Inferior parietal cortex (tissue), 1 donor: ENCODE data around the gene ETFRF1.

Source experiments
- DNase-seq: peaks from one replicate; pipeline ENCODE4 v3.0.0-alpha.2; 2016; ENCODE audit errors: extremely low spot score

Gene ETFRF1

DNA sequence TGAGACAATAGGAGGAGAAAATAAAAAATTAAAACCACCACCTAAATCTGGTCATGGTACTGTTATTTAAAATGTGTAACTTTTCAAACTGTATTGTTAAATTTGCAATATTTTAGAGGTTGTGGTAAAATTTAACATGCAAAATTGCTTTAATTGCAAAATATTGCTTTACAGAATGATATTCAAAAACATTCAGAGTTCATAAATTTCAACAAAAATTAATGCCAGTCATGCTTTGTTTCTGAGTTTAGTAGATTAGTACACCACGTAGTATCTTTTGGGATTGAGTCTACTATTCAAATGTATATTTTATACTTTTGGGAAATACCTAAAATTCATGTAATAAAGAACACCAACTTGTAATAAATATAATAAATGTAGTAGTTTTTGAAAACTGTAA, 18.3 kb downstream of the ETFRF1 start:
- no peak for DNase-seq

DNA sequence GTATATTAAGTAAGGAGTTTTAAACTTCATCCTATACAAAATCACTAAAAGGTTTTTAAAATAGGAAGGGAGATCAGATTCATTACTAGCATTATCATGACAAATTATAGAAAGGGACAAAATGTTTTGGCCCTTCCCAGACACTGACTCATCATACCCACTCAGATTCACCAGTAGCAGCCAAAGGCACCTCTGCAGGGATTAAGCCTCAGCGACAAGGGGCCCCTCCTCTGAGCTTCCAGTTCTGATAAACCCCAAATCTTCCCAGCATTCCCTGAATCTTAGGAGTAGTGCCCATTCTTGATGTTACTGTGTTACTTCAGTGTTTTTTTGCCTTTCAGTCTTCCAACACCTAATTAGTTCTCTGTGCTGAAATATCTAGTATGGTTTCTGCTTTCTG, 41.2 kb downstream of the ETFRF1 start:
- DNase-seq, result no peak

DNA sequence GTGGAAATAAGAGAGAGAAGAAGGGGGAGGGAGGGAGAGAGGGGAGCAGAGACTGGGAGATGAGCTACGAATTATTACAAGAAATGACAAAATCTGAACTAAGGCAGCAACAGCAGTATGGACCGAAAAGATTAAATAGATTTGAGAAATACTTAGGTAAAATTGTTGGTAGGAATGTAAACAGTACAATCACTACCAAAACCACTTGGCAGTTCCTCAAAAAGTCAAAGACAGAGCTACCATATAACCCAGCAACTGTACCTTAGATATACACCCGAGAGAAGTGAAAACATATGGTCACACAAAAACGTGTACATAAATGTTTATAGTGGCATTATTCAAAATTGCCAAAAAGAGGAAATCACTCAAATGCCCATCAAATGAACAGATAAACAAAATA, 41.6 kb downstream of the ETFRF1 start:
- DNase-seq, result no peak

DNA sequence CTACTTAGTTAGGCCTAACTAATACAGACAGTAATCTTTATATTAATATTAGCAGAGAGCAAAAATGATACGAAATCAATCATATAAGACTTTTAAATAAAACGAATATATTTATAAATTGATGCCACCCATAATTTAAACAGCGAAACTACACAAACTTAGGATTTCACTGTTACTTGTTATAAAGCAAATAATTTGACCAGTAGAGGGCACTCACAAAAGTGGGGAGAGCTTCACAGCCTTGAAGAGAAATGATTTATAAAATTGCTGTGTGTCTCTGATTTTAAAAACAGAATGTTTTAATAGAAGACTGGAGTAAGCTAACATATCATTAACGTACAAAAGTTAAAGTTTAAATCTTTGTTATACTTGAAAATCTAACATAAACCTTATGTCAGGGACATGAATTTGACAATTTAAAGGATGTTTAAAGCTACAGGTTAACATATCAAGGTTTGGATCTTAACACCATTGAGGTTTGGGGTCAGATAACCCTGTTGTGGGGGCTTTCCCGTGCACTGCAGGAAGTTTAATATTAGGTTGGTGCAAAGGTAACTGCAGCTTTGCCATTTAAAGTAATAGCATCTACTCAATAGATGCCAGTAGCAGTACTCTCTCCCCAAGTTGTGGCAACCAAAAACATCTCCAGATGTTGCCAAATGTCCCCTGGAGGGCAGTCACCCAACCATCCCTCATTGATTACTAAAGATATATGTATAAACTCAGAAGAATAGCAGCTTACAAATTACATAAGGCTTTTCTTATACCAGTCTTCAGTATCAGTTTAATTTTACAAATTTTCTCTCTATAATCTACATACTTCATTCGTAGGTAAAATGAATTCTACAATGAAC, 46.4 kb downstream of the ETFRF1 start:
- DNase-seq, result peak; percentile 76

DNA sequence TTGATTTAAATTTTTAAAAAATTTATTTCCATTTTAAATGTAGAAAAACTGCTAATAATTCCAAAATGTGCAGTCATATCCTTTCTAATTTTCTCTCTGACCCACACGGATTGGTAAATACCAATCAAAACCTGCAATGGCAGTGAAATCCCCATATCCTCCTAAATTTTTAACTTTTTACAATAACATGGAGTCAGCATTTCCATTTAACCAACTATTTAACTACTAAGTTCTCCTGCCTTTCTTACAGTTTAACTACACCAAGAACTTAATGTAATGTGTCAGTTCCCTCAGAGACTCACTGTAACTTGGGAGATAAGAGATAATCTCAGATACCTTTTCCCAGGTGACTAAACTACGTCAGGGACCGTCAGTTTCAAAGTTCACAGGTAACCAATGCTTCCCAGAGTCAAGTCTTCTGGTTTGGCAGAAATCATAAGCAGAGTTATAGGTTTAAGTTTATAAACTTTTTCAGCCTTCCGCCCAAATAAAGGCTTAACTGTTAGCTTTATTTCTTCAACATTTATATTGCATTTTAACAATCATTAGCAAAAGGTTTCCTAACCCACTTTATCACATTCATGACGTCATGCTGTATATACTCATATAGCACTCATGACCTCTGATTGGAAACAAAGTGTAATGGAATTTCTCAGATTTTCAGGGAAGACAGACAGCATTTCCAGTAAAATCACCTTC, 48.1 kb downstream of the ETFRF1 start:
- no peak for DNase-seq

DNA sequence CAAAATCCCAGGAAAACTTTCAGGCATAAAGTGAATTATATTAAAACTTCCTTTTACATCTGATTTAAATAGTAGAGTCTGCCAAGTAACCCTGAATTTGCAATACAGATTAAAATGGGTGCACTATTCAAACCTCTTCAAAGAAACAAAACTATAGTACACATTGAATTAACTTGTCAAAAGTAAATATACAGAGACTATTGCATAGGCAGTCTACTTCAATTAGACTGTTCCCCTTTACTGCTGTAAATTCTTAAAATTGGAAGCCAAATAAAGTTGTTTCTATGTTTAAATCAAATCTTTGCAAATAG, 48.6 kb downstream of the ETFRF1 start:
- no peak for DNase-seq

DNA sequence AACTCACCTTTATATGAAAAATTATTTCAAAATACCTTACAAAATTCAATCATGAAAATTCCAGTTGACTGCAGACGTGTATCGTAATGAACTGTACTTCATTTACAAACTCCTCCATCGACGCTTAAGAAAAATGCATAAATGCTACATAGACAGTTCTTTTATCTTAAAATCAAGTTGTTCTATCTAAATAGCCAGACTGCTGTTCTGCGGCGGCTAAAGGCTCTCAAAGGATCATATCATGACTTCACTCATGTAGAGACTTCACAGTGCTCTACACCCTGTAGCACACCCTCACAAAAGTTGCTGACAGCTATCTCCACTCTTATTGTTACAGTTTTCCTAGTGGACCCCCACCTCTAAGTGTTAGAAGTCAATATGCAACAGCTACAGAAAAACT, 50.5 kb downstream of the ETFRF1 start:
- no peak for DNase-seq

DNA sequence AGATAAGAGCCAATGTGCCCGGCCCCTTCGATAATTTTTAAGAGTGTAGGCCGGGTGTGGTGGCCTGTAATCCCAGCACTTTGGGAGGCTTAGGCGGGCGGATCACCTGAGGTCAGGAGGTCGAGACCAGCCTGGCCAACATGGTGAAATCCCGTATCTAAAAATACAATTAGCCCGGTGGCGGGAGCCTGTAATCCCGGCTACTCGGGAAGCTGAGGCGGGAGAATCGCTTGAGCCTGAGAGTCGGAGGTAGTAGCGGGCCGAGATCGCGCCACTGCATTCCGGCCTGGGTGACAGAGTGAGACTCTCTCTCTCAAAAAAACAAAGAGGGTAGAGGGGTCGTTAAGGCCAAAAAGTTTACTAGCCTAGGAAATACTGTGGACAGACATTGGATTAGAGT, 53.1 kb downstream of the ETFRF1 start:
- no peak for DNase-seq

DNA sequence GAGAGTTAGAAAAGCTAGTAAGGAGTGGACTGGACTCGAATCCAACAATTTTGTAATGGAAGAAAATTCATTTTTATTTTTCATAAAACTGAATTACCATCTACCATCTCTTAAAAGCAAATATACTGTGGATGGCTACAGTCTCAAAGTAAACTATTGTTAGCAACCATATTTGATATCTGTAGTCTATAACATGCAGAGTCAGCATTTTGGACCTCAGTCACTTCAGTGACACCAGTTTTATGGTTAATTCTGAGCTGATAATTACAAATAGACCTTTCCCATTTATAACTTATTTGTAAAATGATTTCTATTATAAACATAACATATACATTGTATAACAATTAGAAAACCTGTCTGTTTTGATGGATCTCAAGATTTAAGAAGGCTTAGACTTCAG, 53.7 kb downstream of the ETFRF1 start:
- DNase-seq, result no peak

DNA sequence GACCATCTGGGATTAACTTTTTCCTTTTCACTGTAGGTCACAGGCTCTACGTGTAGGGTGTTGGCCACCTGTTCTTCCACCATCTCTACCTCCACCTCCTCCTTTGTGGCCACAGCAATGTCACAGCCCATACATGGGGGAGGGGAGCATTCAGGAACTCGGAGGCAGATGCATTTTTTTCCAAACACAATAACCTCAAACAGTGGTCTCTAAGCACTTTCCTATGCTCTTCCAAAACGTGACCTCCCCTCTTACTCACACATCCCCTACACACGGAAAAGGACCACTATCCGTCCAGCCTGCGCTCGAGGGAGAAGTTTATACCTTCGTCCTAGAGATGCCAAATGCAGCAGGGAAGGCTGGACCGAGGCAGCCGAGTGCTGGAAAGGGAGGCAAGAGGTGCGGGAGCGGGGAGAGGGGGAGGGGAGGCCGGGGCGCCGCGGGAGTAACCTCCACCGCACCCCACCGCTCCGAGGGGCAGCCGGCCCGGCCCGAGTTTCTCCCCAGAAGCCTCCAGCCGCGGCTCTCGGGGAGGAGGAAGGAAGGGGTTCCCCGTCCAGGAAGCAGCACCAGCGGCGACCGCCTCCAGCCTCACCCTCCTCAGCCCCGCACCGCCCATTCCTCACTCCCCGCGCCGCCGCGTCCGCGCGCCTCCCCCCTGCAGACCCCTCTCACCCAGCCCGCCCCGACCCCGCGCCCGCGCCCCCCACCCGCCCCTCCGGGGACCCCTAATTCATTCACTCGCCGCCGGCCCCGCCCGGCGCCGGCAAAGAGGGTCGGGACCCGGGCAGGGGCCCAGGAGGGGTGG, 55.1 kb downstream of the ETFRF1 start:
- DNase-seq, result no peak

DNA sequence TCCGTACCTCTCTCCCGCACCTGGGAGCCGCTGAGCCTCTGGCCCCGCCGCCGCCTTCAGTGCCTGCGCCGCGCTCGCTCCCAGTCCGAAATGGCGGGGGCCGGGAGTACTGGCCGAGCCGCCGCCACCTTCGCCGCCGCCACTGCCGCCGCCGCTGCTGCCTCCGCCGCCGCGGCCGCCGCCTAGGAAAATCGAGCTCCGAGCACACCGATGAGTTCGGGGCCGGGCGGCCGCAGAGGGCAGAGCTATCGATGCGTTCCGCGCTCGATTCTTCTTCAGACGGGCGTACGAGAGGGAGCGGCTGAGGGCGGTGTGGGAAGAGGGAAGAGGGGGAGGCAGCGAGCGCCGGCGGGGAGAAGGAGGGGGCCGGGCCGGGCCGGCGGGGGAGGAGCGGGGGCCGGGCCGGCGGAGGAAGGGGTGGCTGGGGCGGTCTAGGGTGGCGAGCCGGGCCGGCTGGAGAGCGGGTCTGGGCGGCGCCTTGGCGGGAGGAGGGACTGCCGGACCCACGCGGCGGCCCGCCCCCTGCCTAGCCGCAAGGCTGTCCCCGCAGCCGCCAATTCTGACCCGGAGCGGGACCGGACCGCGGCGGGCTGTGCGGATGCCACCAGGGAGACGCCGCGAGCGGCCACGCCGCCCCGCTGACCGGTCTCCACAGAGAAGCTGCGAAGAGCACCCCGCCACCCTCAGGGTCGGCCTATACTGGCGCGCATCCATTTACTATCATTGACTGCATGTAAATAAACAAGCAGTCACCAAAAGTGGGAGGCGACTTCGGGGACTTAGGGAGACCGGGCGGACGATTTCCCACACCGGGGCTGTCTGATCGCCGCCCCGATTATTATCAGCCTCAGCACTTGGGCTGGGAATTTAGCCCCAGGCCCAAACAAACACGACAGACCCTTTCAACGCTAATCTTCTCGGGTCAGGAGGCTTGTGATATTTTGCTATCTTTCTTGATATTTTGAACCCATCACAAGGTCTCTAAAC, 56.0 kb downstream of the ETFRF1 start, which contains the start of gene KRAS:
KRAS (minus strand) TSS at position 186 of the 987 bp plus-strand sequence.
- DNase-seq, result peak; percentile 92

DNA sequence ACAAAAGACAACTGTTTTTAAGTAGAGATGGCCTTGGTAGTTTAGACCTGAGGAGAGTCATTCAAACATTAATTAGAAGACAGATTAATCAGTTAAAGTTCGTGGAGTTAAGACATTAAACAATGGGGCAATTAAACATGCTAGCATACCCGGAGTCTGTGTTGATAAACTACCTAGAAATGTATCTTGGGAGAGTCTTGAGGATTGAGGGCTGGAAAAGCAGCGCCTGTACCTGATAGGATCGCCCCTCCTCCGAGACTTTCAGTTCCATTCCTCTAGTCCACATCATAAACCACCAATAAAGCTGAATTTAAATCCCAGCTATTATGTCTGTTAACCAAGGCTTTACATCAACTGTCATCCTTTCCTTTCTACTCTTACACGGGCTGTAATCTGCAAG, 56.7 kb downstream of the ETFRF1 start:
- no peak for DNase-seq

DNA sequence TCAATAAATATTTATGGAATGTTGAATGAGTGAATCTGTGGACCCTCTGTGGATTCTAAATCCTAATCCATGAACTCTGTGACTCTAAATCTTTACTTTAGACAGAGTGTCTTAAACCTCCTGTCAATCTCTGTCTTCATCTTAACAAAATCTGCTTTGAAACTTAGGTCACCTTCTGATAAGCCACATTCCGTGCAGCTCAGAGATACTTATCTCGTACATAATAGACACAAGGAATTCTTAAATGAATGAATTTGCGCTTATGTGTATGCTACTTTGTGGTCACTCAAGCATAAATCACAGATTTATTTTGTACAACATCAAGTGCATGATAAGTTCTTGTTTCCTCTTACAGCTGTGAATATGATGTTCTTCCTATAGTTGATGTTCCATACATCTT, 57.9 kb downstream of the ETFRF1 start:
- DNase-seq, result no peak

DNA sequence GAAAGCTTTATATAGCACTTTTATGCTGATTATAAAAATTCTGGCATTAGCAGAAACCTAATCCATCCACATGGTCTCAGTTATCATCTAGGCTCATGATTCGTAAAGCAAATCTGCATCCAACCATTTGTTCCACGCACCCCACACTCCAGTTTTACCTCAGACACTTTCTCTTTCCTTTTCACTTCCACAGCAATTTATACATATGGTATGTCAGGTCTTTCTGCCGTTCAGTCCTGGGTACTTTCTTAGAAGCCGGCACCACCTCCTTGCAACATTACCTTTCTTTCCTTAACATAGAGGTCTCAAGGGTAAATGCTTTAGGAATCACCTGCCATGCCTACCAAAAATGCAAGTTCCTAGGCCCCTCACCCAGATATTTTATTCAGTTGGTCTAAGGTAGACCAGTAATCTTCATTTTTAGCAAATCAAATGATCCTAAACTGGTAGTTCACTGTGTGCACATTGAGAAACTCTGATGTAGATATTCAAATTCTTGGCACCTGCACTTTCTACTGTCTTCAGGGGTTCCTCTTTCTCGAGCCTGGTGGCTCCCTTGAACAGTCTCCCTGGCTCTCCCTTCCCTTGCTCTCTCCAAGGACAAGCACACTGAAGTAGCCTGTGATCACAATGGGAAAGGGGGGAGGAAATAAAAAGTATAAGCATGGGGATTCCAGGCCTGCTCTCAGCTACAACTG, 58.5 kb downstream of the ETFRF1 start:
- no peak for DNase-seq

DNA sequence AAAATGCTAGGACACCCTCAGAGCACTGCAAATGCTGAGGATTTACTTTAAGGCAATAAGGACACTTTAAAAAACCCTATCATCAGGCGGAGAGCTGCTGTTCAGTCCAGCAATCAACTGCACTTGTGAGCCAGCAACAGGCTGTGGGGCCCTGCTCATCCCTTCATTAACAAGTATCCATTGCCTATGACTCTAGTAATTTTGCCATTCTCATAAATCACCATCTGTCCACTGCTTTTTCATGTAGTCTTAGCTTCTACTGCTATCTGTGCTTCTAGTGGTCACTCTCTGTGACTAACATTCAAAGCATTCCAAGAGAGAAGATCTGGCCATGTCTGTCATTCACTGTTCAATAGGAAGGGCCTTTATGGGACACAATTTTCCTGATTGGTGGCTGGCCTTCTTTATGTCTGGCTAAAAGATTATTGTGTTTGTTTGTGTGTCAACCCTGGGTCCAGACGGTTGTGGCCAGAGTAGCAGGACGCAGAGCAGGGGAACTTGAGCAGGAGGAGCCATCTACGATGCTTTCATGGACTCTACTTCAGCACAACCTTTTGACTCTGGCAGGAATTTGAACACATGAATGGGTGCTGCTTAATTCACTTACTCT, 59.3 kb downstream of the ETFRF1 start:
- DNase-seq, result no peak
